Activated CD8-positive, alpha-beta memory T cell treated with anti-CD3 and anti-CD28 coated beads for 24 hours (primary cell): ENCODE results near the gene ZNRF3.
A peak's percentile ranks its signal among the peaks of the same experiment; 100 is the strongest.
"Not testable (repeated sequence)": the region's sequence is repeated elsewhere in the genome, so short reads cannot be mapped to it uniquely, and the experiment has no call there.

Experiments used
- DNase-seq: peaks from one replicate; pipeline ENCODE4 v3.0.0-alpha.2; 2020

The ZNRF3 gene

DNA sequence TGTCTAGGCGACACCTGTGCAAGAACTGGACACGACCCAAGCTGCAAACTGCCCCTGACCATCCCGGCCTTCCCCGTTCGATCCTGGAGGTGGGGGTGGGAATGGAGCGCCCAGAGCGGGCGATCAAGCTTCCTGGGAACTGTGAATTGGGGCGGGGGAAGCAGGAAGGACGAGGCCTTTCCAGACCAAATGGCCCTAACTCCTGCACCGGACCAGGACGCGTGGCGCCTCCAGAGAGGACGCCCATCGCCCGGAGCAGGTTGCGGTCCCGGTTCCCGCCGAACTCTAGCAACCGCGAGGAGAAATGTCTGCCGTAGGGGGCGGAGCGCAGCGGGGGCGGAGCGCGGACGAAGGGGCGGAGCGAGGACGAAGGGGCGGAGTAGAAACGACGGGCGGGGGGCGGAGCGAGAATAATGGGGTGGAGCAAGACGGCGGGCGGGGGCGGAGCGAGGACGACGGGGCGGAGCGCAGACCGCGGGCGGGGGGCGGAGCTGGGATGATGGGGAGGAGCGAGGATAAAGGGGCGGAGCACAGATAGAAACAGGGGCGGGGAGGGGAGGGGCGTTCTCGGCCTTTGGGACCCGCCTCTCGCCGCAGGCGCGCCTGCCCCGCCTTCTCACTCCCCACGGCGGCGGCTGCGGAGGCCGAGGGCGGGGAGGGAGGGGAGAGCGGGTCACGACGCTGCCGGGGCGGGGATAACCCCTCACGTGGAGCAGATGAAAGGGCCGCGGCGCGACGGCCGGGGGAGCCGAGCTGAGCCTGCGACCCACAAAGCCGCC lies at the start of gene ZNRF3:
Gene ZNRF3, plus strand, starts transcription at position 695 of the 779 bp plus-strand sequence. CDS start 195 bp downstream, outside the sequence.
- DNase-seq = peak; percentile 95

DNA sequence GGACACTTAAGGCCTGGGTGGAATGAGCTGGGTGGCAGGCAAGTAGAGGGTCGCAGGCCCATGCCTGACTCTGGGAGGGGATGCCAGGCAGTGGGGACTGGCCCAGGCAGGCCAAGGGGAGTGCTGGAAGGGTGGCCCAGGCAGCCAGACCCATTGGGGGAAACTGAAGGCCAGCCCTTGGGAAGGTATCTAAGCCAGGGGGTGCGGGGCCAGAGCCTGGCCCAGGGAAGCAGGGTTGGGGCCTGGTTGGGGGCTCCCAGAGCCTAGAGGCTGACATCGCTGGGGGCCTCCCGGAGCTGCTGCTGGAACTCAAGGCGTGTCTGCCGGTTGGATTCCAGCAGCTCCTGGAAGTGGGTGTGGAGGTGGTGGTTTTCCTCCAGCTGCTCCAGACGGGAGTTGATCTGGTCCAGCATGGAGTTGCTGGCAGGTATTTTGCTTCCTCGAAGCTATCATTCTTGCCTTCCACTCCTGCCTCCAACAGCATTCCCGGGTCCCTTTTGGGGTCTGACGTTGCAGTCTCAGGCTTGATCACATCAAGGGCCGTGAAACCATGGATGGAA lies 47.7 kb upstream of the ZNRF3 start:
- DNase-seq = no peak

DNA sequence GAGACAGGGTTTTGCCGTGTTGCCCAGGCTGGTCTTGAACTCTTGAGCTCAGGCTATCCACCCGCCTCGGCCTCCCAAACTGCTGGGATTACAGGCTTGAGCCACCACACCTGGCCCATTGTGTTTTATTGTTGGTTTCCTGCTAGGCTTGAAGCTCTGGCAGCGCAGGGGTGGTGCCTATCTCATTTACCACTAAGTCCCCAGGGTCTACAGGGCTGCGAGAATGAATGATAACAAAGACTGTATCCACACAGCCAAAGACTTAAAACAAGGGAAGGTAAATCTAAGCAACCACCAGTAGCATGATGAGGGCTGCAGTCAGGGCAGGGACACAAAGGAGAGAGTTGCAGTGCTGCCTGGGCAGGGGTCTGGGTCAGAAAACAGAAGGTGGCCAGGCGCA lies 45.7 kb upstream of the ZNRF3 start:
- DNase-seq = no peak

DNA sequence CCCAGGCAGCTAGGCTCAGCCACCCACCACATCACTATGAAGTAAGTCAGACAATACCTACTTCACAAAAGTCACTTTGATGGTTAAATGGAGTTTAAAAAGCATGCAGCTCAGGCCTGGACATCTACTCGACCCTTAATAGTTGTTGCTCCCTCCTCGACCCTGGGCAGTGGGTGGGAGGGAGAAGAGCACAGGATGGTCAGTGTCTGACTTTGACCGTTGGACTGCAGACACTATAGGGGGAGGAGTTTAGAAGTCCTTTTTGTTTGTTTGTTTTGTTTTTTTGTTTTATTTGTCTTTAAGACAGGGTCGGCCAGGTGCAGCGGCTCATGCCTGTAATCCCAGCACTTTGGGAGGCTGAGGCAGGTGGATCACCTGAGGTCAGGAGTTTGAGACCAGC lies 44.4 kb upstream of the ZNRF3 start:
- no peak for DNase-seq

DNA sequence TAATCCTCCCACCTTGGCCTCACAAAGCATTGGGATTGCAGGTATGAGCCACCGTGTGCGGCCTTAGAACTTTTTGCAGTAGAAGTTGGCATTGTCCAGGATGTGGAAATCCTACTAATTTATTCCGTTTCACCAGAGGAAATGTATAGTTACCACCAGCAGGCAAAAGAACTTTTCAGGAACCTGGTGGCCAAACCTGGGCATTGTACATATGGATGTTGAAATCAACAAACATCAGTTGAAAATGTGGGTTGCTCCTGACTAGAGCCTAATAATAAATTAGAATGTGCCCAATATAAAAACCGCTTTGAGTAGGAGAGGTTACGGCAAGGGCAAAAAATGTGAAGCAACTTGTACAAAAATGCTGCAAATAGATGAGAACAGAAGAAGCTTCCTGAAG lies 42.3 kb upstream of the ZNRF3 start:
- no peak for DNase-seq

DNA sequence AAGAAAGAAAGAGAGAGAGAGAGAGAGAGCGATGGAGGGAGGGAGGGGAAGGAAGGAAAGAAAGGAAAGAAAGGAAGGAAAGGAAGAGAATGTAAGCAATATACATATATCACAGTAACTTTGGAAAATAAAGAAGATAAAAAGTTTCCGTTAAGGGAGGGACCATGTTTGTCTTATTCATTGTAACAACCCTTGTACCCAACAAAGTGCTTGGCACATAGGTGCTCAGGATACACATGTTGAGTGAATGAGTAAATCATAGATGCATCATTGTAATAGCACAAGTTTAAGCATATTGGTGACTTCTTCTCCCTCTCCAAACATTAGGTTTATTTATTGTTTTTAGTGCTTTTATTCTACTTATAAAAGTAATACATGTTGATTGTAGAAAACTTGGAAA lies 39.7 kb upstream of the ZNRF3 start:
- no peak for DNase-seq

DNA sequence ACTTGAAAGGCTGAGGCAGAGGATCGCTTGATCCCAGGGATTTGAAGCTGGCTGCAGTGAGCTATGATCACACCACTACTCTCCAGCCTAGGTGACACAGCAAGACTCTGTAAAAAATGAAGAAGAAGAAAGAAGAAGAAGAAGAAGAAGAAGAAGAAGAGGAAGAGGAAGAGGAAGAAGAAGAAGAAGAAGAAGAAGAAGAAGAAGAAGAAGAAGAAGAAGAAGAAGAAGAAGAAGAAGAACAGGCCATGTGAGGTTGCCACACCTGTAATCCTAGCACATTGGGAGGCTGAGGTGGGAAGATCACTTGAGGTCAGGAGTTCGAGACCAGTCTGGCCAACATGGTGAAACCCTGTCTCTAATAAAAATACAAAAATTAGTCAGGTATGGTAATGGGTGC lies 39.1 kb upstream of the ZNRF3 start:
- DNase-seq = not testable (repeated sequence)

DNA sequence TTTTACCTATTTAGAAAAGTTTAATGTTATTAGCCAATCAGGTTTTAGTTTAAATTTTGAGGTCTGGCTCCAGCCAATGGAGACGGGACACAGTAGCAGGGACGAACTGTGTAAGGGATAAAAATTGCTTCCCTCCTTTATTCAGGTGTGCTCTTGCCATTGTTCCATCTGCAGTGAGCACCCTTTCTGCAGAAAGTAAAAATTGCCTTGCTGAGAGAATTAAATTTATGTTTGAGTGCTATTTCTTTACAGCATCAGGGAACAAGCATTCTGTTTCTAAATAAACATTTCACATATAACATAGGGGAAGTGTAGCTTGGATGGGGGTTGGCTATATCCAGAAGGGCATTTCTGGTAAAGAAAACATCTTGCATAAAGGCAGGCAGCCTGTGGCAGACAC lies 36.4 kb upstream of the ZNRF3 start:
- no peak for DNase-seq

DNA sequence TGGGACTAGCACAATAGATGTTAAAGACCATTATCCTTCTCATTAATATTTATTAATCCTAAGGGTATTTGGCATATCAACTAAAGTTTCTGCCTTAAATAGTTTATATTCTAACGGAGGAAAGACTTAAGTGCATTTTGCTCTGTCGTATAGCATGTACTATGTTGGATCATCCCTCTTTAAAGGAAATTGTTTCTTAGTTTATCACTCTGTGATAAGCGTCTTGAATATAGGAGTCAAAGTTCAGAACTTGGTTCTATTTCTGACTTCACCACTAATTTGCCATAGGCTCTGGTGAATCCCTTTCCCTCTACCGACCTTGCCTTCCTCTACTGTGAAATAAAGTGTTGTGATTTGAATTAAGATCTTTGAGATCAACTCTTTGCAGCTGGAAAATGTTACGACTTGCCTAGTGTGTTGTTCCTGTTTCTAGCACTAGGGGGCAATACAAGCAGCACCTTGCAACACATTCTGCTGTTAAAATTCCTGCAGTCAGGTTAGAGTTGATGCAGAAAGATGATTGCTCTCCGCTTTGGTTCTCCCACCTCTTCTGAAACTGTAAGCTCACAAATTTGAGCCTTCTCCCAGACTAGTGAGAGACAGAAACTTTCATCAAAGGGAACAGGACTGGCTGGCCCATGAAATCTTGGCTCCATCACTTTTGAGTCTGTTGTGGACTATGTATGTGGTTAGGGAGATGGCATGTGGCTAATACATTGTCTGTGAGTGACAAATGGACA lies 27.8 kb upstream of the ZNRF3 start:
- DNase-seq = peak; percentile 66

DNA sequence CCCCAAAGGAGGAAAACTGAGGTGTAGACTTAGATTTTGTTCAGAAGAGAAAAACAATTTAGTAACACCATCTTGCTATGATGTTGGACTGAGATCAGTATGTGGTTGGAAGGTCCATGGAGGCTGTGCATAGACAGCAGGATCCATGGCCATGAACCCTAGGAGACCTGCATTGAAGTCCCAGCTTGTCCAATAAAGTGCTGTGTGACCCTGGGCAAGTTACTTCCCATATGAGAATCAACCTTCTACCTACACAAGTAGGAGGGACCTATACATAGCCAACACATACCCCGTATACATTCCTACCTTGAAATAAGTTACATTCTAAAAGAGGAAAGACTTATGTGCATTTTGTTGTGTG lies 27.3 kb upstream of the ZNRF3 start:
- DNase-seq = no peak

DNA sequence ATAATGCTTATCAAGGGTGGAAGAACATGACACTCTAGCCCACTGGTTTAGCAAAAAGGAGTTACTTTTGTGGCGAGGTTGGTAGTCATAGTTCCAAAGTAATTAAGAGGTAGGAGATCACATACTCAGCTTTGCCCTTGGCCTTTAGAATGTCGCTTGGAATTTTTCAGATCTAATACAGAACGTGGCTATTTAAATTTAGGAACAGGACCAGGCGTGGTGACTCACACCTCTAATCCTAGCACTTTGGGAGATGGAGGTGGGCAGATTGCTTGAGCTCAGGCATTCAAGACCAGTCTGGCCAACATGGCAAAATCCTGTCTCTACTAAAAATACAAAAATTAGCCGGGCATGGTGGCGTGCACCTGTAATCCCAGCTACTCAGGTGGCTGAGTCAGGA lies 26.1 kb upstream of the ZNRF3 start:
- DNase-seq = no peak

DNA sequence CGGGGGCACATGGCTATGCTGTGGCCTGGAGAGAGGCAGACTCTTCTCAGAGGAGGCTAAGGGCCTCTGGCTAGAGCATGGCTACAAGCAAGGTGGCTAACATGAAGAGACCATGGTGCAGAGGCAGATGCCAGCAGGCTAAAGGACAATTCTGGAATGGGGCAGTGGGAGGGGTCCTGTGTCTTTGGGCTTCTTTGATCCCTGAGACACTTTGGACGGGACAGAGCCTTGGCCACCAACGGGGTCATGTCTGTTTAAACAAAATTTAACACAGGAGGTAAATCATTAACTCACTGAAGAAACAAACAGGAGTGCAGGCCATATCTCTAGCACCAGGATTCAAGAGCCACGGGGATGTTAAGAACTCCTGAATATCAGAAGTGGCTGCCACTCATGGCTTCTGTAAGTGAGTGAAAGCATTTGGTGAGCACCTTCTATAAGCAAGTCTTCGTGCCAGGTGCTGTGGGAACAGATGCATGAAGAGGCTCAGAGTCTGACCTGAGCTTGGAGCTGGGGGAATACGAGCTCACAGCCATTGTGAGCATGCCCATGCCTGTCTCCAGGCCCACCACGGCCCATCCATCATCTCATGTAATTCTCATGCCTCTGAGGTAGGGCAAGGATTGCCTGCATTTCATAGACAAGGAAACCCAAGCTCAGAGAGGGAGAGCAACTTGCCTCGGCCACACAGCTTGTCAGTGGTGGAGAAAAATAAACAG lies 18.3 kb upstream of the ZNRF3 start:
- no peak for DNase-seq

DNA sequence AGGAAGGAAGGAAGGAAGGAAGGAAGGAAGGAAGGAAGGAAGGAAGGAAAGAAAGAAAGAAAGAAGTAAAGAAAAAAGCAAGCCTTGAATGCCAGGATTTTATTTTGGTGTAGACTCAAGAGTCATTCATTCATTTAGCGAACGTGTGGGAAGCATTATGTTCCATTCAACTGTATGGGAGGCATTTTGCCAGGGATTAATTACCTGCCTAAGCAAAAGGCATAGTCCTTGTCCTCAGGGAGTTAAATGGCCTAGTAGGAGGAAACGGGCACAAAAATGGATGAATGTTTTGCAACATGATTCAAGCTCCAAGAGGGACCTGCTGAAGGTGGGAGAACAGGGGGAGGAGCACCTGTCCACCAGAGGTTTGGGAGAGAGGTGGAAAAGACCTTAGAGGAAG lies 16.2 kb upstream of the ZNRF3 start:
- no peak for DNase-seq

DNA sequence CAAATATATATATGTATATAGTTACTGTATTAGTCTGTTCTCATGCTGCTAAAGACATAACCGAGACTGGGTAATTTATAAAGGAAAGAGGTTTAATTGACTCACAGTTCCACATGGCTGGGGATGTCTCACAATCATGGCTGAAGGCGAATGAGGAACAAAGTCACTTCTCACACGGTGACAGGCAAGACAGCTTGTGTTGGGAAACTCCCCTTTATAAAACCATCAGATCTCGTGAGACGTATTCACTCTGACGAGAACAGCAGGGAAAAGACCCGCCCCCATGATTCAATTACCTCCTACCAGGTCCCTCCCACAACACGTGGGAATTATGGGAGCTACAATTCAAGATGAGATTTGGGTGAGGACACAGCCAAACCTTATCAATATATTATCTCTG lies 15.0 kb upstream of the ZNRF3 start:
- DNase-seq = not testable (repeated sequence)

DNA sequence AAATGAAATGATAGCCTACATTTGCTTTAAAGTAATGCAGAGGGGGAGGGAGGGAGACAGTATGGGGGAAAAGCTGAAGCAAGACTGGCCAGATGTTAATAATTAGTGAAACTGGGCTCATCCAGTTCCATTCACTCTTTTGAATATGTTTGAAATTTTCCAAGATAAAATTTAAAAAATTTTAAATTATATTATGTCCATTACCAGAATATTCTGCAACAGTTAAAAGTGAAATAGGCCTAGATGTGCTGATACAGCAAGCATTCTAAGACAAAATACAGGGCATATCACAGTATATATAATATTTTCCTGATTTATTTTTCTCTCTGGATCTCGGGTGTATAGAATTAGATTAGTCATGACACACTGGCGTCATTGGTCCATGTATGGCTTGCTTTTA lies 13.6 kb upstream of the ZNRF3 start:
- DNase-seq = no peak

DNA sequence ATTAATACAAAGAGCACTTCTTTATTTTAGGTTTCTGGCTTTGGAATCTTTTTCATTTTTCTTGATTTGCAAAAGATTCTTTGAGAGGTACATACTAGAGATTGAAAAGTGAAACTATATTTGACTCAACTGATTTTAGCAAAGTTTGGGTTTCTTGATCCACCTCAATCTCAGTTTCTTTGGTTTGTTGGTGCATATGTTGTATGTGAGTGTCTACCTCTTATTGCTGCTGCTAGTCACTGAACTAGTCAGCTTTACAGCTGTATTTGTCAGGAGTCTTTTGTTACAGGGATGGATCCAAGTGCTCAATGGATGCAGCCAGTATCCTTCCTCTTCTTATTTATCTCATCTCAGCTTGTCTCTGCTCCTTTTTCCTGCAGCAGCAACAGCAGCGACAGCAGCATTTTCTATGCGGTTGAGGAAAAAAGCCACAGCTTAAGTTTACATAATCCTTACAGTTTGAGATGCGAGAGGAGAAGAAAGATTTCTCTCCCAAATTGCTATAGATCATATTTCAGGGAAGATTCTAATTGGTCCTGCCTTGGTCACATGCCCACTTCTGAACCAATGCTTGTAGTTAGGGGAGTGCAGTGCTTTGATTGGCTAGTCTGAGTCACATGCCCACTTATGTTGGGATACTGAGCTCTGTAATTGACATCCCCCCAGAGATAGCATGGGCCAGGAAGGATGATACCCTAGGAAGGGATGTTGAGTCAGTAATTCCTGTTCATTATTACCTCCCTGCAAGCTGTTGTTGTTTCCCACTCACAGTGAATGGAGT lies 10.0 kb upstream of the ZNRF3 start:
- no peak for DNase-seq

DNA sequence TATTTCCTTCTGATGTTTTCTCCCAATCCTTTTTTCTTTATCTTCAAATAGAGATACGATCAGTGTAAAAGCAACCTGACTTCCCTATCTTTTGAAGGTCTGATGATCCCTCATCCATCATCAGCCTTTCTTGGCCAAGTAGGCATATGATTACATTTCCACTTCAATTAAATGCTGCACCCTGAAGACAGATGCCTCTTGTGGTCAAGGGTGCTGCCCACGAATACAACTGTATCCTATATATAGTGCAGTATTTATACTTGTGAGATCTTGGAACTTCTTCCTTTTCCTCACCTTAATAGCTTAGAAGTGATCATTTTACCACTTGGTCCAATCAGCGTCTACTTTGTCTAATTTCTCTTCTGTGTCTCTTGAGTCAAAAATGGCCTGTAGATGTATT lies 9.3 kb upstream of the ZNRF3 start:
- DNase-seq = no peak

DNA sequence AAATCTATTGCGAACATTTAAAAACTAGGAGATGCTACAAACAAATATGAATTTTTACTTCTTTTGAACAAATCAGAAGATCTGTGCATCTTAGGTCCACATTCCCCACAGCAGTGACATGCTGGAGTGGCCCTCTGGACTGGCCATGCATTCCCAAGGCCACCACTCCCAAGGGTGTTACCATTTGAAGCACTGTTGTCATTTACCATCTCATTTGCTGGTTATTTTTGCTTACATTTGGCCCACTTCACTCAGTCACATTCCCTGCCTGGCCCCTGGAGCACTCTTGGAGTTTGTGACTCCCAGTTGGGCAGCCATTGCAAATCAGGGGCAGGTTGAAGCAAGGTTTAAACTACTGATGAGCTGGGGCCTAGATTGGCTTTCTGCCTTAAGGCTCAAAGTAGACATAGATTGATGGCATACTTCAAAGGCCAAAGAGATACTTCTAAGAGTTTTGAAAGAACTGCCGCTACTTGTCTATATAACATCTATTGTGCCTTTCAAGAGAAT lies 8.5 kb upstream of the ZNRF3 start:
- DNase-seq = no peak

DNA sequence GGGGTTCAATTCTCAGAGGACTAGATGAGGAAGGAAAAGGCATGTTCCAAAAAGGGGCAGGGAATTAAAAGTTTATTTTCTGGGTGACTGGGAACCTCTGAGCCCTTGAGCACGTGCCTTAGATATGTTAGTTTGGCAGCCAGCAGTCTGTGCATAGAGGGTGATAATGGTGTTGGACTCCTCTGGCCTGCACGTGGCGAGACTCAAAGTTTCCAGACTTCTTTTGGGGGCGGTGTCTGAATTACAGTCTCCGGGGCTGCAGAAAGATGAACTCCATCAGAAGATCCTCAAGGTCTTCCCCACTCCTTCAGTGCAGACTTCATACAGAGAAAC lies 861 bp upstream of the ZNRF3 start:
- DNase-seq = no peak

DNA sequence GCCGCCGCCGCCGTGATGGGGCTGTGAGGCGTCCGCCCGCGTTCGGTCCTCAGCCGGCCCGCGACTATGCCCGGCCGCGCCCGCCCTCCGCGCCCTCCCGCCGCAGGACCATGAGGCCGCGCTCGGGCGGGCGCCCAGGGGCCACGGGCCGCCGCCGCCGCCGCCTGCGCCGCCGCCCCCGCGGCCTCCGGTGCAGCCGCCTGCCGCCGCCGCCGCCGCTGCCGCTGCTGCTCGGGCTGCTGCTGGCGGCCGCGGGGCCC lies 215 bp downstream of the ZNRF3 start:
- no peak for DNase-seq

DNA sequence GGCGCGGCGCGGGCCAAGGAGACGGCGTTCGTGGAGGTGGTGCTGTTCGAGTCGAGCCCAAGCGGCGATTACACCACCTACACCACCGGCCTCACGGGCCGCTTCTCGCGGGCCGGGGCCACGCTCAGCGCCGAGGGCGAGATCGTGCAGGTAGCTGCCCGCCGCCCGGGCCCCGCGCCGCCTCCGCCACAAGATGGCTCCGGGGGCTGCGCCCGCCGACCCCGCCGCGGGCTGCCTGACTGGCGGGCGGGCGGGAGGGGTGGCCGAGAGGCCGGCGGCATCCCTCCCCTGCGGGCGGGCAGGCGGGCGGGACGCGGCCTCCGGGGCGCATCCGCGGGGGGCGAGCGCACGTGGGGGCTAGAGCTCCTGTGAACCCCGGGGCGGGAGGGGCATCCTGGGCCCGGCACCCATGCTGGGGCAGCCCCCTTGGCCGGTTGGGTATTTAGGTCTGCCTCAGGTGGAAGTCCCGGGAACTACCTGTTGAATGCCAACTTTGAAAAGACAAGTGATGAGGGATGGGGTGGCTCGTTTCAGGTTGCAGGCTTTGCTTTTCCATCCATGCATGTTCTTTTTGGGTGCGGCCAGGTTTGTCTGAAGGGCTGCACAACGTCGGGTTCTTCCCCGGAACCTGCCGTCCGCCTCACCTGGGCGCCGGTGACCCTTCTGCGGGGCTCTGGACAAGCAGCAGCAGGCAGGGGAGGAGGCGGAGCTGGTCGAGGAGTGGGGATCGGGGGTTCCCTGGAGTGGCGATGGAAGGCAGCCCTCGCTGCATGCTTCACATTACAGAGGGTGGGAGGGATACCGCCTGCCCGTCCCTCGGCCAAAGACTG lies 760 bp downstream of the ZNRF3 start:
- DNase-seq = peak; percentile 73

DNA sequence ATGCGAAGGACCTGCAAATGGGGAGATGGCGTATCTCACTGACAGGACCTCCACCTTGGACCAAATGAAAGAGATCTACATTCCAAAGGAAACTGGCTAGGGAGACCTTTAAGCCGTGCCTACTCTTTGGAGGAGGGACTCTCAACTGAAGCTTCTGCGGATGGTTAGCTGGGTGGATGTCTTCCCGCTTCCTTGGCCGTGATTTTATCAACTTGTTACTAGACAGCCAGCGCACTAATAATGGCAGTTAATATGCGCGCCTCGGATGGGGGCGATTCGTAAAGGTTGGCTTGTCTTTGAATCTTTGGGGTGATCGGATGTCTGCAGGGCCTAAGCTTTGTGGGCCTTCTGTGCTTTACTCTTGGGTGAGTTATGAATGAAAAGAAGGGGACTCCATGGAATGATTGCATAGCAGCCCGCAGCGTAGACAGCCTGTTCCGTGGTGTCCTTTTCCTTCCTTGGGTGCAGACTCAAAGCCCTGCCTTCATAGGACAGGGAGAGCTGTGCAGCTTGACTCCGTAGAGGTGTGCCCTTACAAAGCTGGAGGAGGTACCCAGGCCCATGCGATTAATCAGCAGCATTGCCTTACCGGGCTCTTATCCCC lies 1.5 kb downstream of the ZNRF3 start:
- no peak for DNase-seq
